ENCODE data around the gene FOSL1.

Gene FOSL1

DNA sequence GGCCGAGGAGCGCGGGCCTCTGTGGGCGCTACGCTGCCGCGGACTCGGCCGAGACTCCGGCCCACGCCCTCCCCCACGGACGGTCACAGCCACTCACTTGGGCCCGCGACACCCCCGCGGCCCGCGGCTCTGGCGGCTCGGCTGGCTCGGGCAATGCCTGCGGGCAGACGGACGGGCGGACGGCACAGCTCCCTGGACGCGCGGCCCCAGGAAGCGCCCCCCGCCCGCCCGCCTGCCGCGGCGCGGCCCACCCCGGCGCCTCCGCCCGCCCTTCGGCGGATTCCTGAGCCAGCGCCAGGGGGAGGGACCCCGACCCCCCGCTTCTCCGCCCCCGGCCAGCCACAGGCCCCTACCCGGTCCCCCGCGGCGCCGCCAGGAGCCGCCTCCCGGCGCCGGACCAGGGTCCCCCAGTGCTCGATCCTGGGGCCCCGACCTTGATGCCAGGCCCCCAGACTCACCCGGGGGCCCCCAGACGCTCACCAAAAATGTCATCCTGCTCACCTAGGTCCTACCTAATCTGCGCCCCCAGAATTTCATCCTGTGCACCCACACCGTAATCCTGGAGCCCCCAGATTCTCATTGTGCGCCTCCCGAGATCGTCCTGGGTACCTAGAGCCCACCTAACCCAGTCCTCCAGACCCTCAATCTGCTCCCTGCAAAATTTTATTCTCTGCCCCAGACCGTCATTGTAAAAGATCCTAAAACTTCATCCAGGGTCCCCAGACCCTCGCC, 27.4 kb downstream of the FOSL1 start, which contains the start of gene EFEMP2:
Gene EFEMP2, minus strand, starts transcription at position 215 of the 732 bp plus-strand sequence. CDS start 446 bp downstream, outside the sequence.
- Histone ChIP-seq H3K36me3 (ENCODE audit: control insufficient read depth in 1 of 2, insufficient read depth in 2 of 2, low read length in 2 of 2) (peaks cover 19 to 32% of the 10 kb centered on the region in 2 experiments), H3K4me2 (ENCODE audit: low read length) (peak within 1 kb of the TSS; percentile 99), H3K27ac (ENCODE audit: low read depth, low read length) (peak within 1 kb of the TSS; percentile 68), H3K27me3 (ENCODE audit: insufficient read depth, low read length) (no peaks in the 10 kb centered on the region), H4K91ac (ENCODE audit: low read depth, low read length) (peak within 1 kb of the TSS; percentile 93), H3K9ac (ENCODE audit: low read length) (peak within 1 kb of the TSS; percentile 77), H4K12ac (ENCODE audit: low read depth, low read length) (peak within 1 kb of the TSS; percentile 92), H2BK5ac (ENCODE audit: low read depth, low read length, poor library complexity) (peak within 1 kb of the TSS; percentile 71), H2AFZ (ENCODE audit: insufficient read depth, low read length, poor library complexity) (peak within 1 kb of the TSS; percentile 73), H4K8ac (ENCODE audit: low read depth, low read length) (peak within 1 kb of the TSS; percentile 92), H3K79me1 (ENCODE audit: low read length) (peaks cover 13% of the 10 kb centered on the region), H3K4me3 (ENCODE audit: low read depth, low read length) (peak within 1 kb of the TSS; percentile 85), H2BK12ac (ENCODE audit: low read length) (peak within 1 kb of the TSS; percentile 25), H3K4me1 (ENCODE audit: control insufficient read depth in 1 of 2, insufficient read depth in 2 of 2, low read length in 2 of 2) (peaks cover 9 to 13% of the 10 kb centered on the region in 2 experiments), H3K9me3 (ENCODE audit: insufficient read depth, low read depth, low read length) (no peaks in the 10 kb centered on the region), H3K23ac (ENCODE audit: low read length) (peak within 1 kb of the TSS; percentile 34), H3K18ac (ENCODE audit: low read length) (peak within 1 kb of the TSS; percentile 97), H3K79me2 (ENCODE audit: control insufficient read depth, insufficient read depth, low read length, poor library complexity) (peaks cover 9% of the 10 kb centered on the region), H2BK120ac (ENCODE audit: insufficient read depth, low read length, poor library complexity) (peak within 1 kb of the TSS; percentile 45), H3K14ac (ENCODE audit: low read length) (peak within 1 kb of the TSS; percentile 88), H2AK5ac (ENCODE audit: low read length) (peak within 1 kb of the TSS; percentile 91), H3K4ac (ENCODE audit: low read depth, low read length) (peak within 1 kb of the TSS; percentile 80)
- WGBS (ENCODE audit: extremely low coverage, insufficient coverage, insufficient read length), result no CpG with 5 or more reads among the region's 69 CpGs
- DNase-seq, result peak in 1 of 2 donors; percentile 52

DNA sequence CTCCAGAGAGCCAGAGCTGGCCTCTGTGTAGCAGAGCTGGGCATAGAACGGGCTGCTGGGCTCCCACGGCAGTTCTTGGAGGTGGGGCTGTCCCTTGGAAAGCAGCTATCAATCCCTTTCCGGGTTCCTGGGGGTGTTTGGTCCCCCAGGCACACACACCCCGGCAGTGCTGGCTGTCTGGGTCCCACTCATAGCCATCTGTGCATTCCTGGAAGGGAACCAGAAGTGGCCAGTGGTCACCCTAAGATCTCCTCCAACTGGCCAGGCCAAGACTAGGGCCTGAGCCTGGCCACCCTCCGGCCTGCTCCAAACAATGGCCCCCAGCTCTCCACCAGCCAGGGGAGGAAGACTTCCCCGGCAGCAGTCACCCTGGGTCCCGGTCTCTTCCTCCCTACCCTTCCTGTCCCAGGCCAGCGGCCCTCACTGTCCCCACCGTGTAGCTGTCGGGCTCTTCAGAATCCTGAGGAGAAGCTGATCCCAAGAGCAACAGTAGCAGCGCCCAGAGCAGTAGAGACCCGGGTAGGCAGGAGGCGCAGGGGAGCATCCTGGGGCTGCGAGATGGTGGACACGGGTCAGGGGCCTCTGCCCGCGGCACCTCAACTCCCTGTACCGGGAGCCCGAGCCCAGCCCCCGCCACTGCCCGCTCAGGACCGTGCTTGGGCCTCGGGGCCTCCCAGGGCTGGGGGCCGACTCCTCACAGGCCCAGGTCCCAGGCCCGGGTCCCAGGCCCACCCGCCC, 28.2 kb downstream of the FOSL1 start:
- no CpG with 5 or more reads among the region's 26 CpGs for WGBS (ENCODE audit: extremely low coverage, insufficient coverage, insufficient read length)

GRCh38 chr11:65870706-65871681, 29.2 kb downstream of the FOSL1 start:
- H3K27ac ChIP-seq (ENCODE audit: low read depth, low read length), result no peak overlapping the region
- H3K14ac ChIP-seq (ENCODE audit: low read length), result no peak overlapping the region
- H3K9me3 ChIP-seq (ENCODE audit: insufficient read depth, low read depth, low read length), result no peaks in the 10 kb centered on the region
- no peak overlapping the region for H4K12ac ChIP-seq (ENCODE audit: low read depth, low read length)
- H4K91ac ChIP-seq (ENCODE audit: low read depth, low read length), result no peak overlapping the region
- H2AK5ac ChIP-seq (ENCODE audit: low read length), result no peak overlapping the region
- peaks cover 9% of the 10 kb centered on the region for H3K79me2 ChIP-seq (ENCODE audit: control insufficient read depth, insufficient read depth, low read length, poor library complexity)
- no peak overlapping the region for H3K23ac ChIP-seq (ENCODE audit: low read length)
- H3K27me3 ChIP-seq (ENCODE audit: insufficient read depth, low read length), result no peaks in the 10 kb centered on the region
- H2BK120ac ChIP-seq (ENCODE audit: insufficient read depth, low read length, poor library complexity), result no peak overlapping the region
- WGBS (ENCODE audit: extremely low coverage, insufficient coverage, insufficient read length), result no CpG with 5 or more reads among the region's 24 CpGs
- peak overlapping the region; percentile 14 for H3K4me3 ChIP-seq (ENCODE audit: low read depth, low read length)
- H3K79me1 ChIP-seq (ENCODE audit: low read length), result peaks cover 13% of the 10 kb centered on the region
- no peak overlapping the region for H4K8ac ChIP-seq (ENCODE audit: low read depth, low read length)
- H3K36me3 ChIP-seq (ENCODE audit: control insufficient read depth in 1 of 2, insufficient read depth in 2 of 2, low read length in 2 of 2), result peaks cover 33 to 45% of the 10 kb centered on the region in 2 experiments
- H3K18ac ChIP-seq (ENCODE audit: low read length), result no peak overlapping the region
- H3K4me2 ChIP-seq (ENCODE audit: low read length), result peak overlapping the region; percentile 71
- H3K4me1 ChIP-seq (ENCODE audit: control insufficient read depth in 1 of 2, insufficient read depth in 2 of 2, low read length in 2 of 2), result peaks cover 10 to 14% of the 10 kb centered on the region in 2 experiments
- H3K4ac ChIP-seq (ENCODE audit: low read depth, low read length), result no peak overlapping the region
- no peak overlapping the region for H3K9ac ChIP-seq (ENCODE audit: low read length)
- no peak for DNase-seq
- H2AFZ ChIP-seq (ENCODE audit: insufficient read depth, low read length, poor library complexity), result no peak overlapping the region
- no peak overlapping the region for H2BK12ac ChIP-seq (ENCODE audit: low read length)
- no peak overlapping the region for H2BK5ac ChIP-seq (ENCODE audit: low read depth, low read length, poor library complexity)

More for the DNA sequence above, 28.2 kb downstream of the FOSL1 start:
- H4K8ac ChIP-seq (ENCODE audit: low read depth, low read length), result peak overlapping the region; percentile 89
- H3K4ac ChIP-seq (ENCODE audit: low read depth, low read length), result peak overlapping the region; percentile 30
- H2AK5ac ChIP-seq (ENCODE audit: low read length), result peak overlapping the region; percentile 91
- no peaks in the 10 kb centered on the region for H3K9me3 ChIP-seq (ENCODE audit: insufficient read depth, low read depth, low read length)
- H4K12ac ChIP-seq (ENCODE audit: low read depth, low read length), result peak overlapping the region; percentile 61
- peak overlapping the region; percentile 85 for H3K4me3 ChIP-seq (ENCODE audit: low read depth, low read length)
- H3K36me3 ChIP-seq (ENCODE audit: control insufficient read depth in 1 of 2, insufficient read depth in 2 of 2, low read length in 2 of 2), result peaks cover 25 to 37% of the 10 kb centered on the region in 2 experiments
- peaks cover 10 to 14% of the 10 kb centered on the region in 2 experiments for H3K4me1 ChIP-seq (ENCODE audit: control insufficient read depth in 1 of 2, insufficient read depth in 2 of 2, low read length in 2 of 2)
- H3K18ac ChIP-seq (ENCODE audit: low read length), result peak overlapping the region; percentile 60
- H2AFZ ChIP-seq (ENCODE audit: insufficient read depth, low read length, poor library complexity), result no peak overlapping the region
- DNase-seq, result no peak
- peak overlapping the region; percentile 93 for H4K91ac ChIP-seq (ENCODE audit: low read depth, low read length)
- peak overlapping the region; percentile 45 for H2BK120ac ChIP-seq (ENCODE audit: insufficient read depth, low read length, poor library complexity)
- H3K27ac ChIP-seq (ENCODE audit: low read depth, low read length), result peak overlapping the region; percentile 44
- H3K4me2 ChIP-seq (ENCODE audit: low read length), result peak overlapping the region; percentile 71
- H3K14ac ChIP-seq (ENCODE audit: low read length), result peak overlapping the region; percentile 83
- peak overlapping the region; percentile 25 for H2BK12ac ChIP-seq (ENCODE audit: low read length)
- peak overlapping the region; percentile 71 for H3K9ac ChIP-seq (ENCODE audit: low read length)
- peak overlapping the region; percentile 36 for H2BK5ac ChIP-seq (ENCODE audit: low read depth, low read length, poor library complexity)
- no peak overlapping the region for H3K23ac ChIP-seq (ENCODE audit: low read length)
- H3K79me2 ChIP-seq (ENCODE audit: control insufficient read depth, insufficient read depth, low read length, poor library complexity), result peaks cover 9% of the 10 kb centered on the region
- no peaks in the 10 kb centered on the region for H3K27me3 ChIP-seq (ENCODE audit: insufficient read depth, low read length)
- H3K79me1 ChIP-seq (ENCODE audit: low read length), result peaks cover 13% of the 10 kb centered on the region

GRCh38 chr11:65870307-65870658, 29.9 kb downstream of the FOSL1 start:
- H3K14ac ChIP-seq (ENCODE audit: low read length), result no peak overlapping the region
- H3K18ac ChIP-seq (ENCODE audit: low read length), result no peak overlapping the region
- H3K36me3 ChIP-seq (ENCODE audit: control insufficient read depth in 1 of 2, insufficient read depth in 2 of 2, low read length in 2 of 2), result peaks cover 40 to 52% of the 10 kb centered on the region in 2 experiments
- no peak overlapping the region for H4K91ac ChIP-seq (ENCODE audit: low read depth, low read length)
- no peak overlapping the region for H4K12ac ChIP-seq (ENCODE audit: low read depth, low read length)
- no peak overlapping the region for H2AFZ ChIP-seq (ENCODE audit: insufficient read depth, low read length, poor library complexity)
- H2BK5ac ChIP-seq (ENCODE audit: low read depth, low read length, poor library complexity), result no peak overlapping the region
- no peak overlapping the region for H2BK120ac ChIP-seq (ENCODE audit: insufficient read depth, low read length, poor library complexity)
- H3K23ac ChIP-seq (ENCODE audit: low read length), result no peak overlapping the region
- H4K8ac ChIP-seq (ENCODE audit: low read depth, low read length), result no peak overlapping the region
- no peak overlapping the region for H3K27ac ChIP-seq (ENCODE audit: low read depth, low read length)
- H3K27me3 ChIP-seq (ENCODE audit: insufficient read depth, low read length), result no peaks in the 10 kb centered on the region
- H2BK12ac ChIP-seq (ENCODE audit: low read length), result no peak overlapping the region
- peaks cover 13% of the 10 kb centered on the region for H3K79me1 ChIP-seq (ENCODE audit: low read length)
- H3K4ac ChIP-seq (ENCODE audit: low read depth, low read length), result no peak overlapping the region
- peak overlapping the region; percentile 14 for H3K4me3 ChIP-seq (ENCODE audit: low read depth, low read length)
- no peak for DNase-seq
- peaks cover 10 to 14% of the 10 kb centered on the region in 2 experiments for H3K4me1 ChIP-seq (ENCODE audit: control insufficient read depth in 1 of 2, insufficient read depth in 2 of 2, low read length in 2 of 2)
- peaks cover 9% of the 10 kb centered on the region for H3K79me2 ChIP-seq (ENCODE audit: control insufficient read depth, insufficient read depth, low read length, poor library complexity)
- H2AK5ac ChIP-seq (ENCODE audit: low read length), result no peak overlapping the region
- no peak overlapping the region for H3K4me2 ChIP-seq (ENCODE audit: low read length)
- WGBS (ENCODE audit: extremely low coverage, insufficient coverage, insufficient read length), result no CpG with 5 or more reads among the region's 11 CpGs
- H3K9ac ChIP-seq (ENCODE audit: low read length), result no peak overlapping the region
- no peaks in the 10 kb centered on the region for H3K9me3 ChIP-seq (ENCODE audit: insufficient read depth, low read depth, low read length)

Data from trophoblast cell (in vitro differentiated cells and primary cell).